ENCODE data around the gene CCDC28A.

DNA sequence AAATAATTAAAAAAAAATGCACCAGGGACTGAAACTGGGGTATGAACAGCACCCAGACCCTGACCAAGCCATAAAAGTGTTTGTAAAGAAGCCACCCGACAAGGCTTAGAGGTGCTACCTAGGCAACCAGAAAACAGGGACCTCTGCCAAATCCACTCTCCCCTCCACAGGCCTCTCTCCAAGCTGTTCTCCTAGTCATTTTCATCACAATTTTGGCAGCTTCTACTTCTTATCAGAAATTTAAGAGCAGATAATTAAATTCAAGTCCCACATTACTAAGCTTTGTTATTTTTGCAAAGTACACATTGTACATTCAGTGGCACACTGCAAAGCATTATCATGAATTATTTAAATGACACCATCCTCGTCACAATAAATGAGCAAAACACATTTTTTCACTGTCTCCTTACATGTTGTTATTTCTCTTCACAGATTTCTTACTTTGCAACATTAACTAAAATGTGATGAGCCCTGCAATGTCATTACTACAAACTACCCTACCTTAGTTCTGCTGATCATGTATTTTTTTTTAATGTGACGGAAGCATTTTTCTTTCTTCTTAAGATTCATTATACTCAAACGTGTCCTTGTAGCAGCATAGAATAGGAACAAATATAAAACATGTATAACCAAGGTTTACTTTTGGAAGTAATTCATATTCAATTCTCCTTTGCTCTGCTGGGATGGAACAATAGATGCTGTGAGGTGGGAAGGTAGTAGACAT, 60.4 kb downstream of the CCDC28A start:
- TF ChIP-seq, protein P1, sequence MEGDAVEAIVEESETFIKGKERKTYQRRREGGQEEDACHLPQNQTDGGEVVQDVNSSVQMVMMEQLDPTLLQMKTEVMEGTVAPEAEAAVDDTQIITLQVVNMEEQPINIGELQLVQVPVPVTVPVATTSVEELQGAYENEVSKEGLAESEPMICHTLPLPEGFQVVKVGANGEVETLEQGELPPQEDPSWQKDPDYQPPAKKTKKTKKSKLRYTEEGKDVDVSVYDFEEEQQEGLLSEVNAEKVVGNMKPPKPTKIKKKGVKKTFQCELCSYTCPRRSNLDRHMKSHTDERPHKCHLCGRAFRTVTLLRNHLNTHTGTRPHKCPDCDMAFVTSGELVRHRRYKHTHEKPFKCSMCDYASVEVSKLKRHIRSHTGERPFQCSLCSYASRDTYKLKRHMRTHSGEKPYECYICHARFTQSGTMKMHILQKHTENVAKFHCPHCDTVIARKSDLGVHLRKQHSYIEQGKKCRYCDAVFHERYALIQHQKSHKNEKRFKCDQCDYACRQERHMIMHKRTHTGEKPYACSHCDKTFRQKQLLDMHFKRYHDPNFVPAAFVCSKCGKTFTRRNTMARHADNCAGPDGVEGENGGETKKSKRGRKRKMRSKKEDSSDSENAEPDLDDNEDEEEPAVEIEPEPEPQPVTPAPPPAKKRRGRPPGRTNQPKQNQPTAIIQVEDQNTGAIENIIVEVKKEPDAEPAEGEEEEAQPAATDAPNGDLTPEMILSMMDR (conservative IDR thresholded peaks at IDR 0.05; ENCODE audit: low read depth, low read length), result no peak
- no peak for TF ChIP-seq EZH2 (IDR thresholded peaks at IDR 0.05; ENCODE audit: borderline replicate concordance, low read depth, low read length, poor library complexity, severe bottlenecking)
